ENCODE results near the gene HACL1.

DNA sequence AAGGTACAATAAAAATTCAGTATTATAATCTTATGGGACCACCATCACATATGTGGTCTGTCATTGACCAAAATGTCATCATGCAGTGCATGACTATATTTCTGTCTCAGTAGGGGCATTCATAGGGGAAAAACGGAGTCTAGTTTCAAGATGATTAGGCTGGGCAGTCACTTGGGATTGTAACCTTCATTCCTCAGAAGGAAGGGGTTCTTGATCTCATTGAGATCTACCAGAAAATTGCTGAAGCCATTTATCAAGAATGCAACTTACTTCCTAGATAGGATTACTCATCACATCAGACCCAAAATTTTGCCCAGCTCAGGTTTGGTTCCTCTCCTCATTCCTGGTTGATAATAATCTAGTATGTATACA is 37.5 kb upstream of the HACL1 start:
- TF ChIP-seq ZNF317 (CRISPR knock-in tag; IDR thresholded peaks at IDR 0.05; ENCODE audit: borderline replicate concordance, low read depth) (no peak), ZNF423 (CRISPR knock-in tag; IDR thresholded peaks at IDR 0.05) (no peak), CREB1 (CRISPR knock-in tag; IDR thresholded peaks at IDR 0.05) (no peak), SMAD3 (CRISPR knock-in tag; IDR thresholded peaks at IDR 0.05; ENCODE audit: borderline replicate concordance) (no peak), ETV6 (CRISPR knock-in tag; IDR thresholded peaks at IDR 0.05) (no peak), ZNF219 (CRISPR knock-in tag; IDR thresholded peaks at IDR 0.05; ENCODE audit: borderline replicate concordance) (no peak)
- TF ChIP-seq, protein P1, sequence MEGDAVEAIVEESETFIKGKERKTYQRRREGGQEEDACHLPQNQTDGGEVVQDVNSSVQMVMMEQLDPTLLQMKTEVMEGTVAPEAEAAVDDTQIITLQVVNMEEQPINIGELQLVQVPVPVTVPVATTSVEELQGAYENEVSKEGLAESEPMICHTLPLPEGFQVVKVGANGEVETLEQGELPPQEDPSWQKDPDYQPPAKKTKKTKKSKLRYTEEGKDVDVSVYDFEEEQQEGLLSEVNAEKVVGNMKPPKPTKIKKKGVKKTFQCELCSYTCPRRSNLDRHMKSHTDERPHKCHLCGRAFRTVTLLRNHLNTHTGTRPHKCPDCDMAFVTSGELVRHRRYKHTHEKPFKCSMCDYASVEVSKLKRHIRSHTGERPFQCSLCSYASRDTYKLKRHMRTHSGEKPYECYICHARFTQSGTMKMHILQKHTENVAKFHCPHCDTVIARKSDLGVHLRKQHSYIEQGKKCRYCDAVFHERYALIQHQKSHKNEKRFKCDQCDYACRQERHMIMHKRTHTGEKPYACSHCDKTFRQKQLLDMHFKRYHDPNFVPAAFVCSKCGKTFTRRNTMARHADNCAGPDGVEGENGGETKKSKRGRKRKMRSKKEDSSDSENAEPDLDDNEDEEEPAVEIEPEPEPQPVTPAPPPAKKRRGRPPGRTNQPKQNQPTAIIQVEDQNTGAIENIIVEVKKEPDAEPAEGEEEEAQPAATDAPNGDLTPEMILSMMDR (IDR thresholded peaks at IDR 0.05), result no peak
- TF ChIP-seq, protein P2, sequence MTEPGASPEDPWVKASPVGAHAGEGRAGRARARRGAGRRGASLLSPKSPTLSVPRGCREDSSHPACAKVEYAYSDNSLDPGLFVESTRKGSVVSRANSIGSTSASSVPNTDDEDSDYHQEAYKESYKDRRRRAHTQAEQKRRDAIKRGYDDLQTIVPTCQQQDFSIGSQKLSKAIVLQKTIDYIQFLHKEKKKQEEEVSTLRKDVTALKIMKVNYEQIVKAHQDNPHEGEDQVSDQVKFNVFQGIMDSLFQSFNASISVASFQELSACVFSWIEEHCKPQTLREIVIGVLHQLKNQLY (CRISPR knock-in tag; IDR thresholded peaks at IDR 0.05), result no peak
- TF ChIP-seq, protein P3, sequence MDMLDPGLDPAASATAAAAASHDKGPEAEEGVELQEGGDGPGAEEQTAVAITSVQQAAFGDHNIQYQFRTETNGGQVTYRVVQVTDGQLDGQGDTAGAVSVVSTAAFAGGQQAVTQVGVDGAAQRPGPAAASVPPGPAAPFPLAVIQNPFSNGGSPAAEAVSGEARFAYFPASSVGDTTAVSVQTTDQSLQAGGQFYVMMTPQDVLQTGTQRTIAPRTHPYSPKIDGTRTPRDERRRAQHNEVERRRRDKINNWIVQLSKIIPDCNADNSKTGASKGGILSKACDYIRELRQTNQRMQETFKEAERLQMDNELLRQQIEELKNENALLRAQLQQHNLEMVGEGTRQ (CRISPR knock-in tag; IDR thresholded peaks at IDR 0.05), result no peak
- TF ChIP-seq, protein P4, sequence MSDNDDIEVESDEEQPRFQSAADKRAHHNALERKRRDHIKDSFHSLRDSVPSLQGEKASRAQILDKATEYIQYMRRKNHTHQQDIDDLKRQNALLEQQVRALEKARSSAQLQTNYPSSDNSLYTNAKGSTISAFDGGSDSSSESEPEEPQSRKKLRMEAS (CRISPR knock-in tag; IDR thresholded peaks at IDR 0.05), result no peak
- TF ChIP-seq, protein P5, sequence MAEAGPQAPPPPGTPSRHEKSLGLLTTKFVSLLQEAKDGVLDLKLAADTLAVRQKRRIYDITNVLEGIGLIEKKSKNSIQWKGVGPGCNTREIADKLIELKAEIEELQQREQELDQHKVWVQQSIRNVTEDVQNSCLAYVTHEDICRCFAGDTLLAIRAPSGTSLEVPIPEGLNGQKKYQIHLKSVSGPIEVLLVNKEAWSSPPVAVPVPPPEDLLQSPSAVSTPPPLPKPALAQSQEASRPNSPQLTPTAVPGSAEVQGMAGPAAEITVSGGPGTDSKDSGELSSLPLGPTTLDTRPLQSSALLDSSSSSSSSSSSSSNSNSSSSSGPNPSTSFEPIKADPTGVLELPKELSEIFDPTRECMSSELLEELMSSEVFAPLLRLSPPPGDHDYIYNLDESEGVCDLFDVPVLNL (CRISPR knock-in tag; IDR thresholded peaks at IDR 0.05; ENCODE audit: borderline replicate concordance, low read depth), result no peak
- TF ChIP-seq, protein P6, sequence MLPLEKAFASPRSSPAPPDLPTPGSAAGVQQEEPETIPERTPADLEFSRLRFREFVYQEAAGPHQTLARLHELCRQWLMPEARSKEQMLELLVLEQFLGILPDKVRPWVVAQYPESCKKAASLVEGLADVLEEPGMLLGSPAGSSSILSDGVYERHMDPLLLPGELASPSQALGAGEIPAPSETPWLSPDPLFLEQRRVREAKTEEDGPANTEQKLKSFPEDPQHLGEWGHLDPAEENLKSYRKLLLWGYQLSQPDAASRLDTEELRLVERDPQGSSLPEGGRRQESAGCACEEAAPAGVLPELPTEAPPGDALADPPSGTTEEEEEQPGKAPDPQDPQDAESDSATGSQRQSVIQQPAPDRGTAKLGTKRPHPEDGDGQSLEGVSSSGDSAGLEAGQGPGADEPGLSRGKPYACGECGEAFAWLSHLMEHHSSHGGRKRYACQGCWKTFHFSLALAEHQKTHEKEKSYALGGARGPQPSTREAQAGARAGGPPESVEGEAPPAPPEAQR (CRISPR knock-in tag; IDR thresholded peaks at IDR 0.05), result no peak
- TF ChIP-seq, protein P7, sequence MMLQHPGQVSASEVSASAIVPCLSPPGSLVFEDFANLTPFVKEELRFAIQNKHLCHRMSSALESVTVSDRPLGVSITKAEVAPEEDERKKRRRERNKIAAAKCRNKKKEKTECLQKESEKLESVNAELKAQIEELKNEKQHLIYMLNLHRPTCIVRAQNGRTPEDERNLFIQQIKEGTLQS (CRISPR knock-in tag; conservative IDR thresholded peaks at IDR 0.05), result no peak

Data from WTC11 (cell line).